Glutamatergic neuron (in vitro differentiated cells): ENCODE measurements around the gene PRAMEF1. TPM values are rescaled to one million over a fixed set of nuclear protein-coding genes. Genes with fewer than 3 reads are reported as not detected.

Experiments used
- DNase-seq: peaks from one replicate; pipeline ENCODE4 v3.0.0; 2022
- H3K27ac Mint-ChIP-seq: one replicate; pipeline ENCODE4 v1.8.0; 2020; ENCODE audit warnings: mild to moderate bottlenecking, mixed read lengths, inconsistent platforms; ENCODE audit not compliant: unreplicated experiment
- H3K27me3 Mint-ChIP-seq: one replicate; pipeline ENCODE4 v1.8.0; 2020; ENCODE audit warnings: mild to moderate bottlenecking, moderate library complexity, mixed read lengths, inconsistent platforms; ENCODE audit not compliant: unreplicated experiment
- H3K36me3 Mint-ChIP-seq: one replicate; pipeline ENCODE4 v1.8.0; 2020; ENCODE audit warnings: mild to moderate bottlenecking, mixed read lengths, inconsistent platforms; ENCODE audit not compliant: unreplicated experiment
- H3K4me1 Mint-ChIP-seq: one replicate; pipeline ENCODE4 v1.8.0; 2020; ENCODE audit warnings: mild to moderate bottlenecking, low read depth, mixed read lengths, inconsistent platforms; ENCODE audit not compliant: unreplicated experiment
- H3K4me3 Mint-ChIP-seq: one replicate; pipeline ENCODE4 v1.8.0; 2020; ENCODE audit warnings: mild to moderate bottlenecking, mixed read lengths, inconsistent platforms; ENCODE audit not compliant: unreplicated experiment
- H3K9me3 Mint-ChIP-seq: one replicate; pipeline ENCODE4 v1.8.0; 2020; ENCODE audit warnings: mild to moderate bottlenecking, moderate library complexity, mixed read lengths, inconsistent platforms; ENCODE audit not compliant: unreplicated experiment
- total RNA-seq: library from RNA; stranded (reverse); fragmentation: NEBNext Ultra II Directional; extraction: Animal tissue kit (Norgen Biotek cat#: 25700); gene quantifications from one replicate; pipeline ENCODE4 v1.2.1, GENCODE V29; 2021; ENCODE audit not compliant: unreplicated experiment
- TF ChIP-seq, protein P1 (sequence below): fragments of 200-600 bp; sonication (generic); IDR thresholded peaks from one replicate; pipeline ENCODE4 v1.5.0; 2021; ENCODE audit not compliant: partially characterized antibody, unreplicated experiment

Gene PRAMEF1
- total RNA-seq, 1 donor from 2014 or later: 0.44 TPM

DNA sequence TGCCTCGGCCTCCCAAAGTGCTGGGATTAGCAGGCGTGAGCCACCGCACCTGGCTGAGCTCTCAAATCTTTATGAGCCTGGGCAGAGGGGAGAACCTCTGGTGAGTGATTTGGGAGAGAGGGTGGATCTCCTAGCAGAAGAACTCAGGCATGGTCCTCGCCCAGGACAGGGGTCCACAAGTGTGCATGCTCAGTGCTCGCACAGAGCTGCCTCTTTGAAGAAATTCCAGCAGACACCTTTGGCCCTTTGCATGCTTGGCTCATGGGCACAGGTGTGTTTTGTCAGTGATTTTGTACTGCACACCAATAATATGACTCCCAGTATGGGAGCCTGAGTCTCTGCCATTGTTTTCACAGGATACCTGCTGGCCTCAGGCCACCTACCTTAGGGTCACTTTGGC lies 29.4 kb upstream of the PRAMEF1 start:
- Mint-ChIP-seq H3K9me3 (no peaks in the 10 kb centered on the region), H3K4me3 (no peak overlapping the region), H3K36me3 (no peaks in the 10 kb centered on the region), H3K27ac (no peak overlapping the region), H3K27me3 (peaks cover 9% of the 10 kb centered on the region), H3K4me1 (no peaks in the 10 kb centered on the region)
- TF ChIP-seq, protein P1, sequence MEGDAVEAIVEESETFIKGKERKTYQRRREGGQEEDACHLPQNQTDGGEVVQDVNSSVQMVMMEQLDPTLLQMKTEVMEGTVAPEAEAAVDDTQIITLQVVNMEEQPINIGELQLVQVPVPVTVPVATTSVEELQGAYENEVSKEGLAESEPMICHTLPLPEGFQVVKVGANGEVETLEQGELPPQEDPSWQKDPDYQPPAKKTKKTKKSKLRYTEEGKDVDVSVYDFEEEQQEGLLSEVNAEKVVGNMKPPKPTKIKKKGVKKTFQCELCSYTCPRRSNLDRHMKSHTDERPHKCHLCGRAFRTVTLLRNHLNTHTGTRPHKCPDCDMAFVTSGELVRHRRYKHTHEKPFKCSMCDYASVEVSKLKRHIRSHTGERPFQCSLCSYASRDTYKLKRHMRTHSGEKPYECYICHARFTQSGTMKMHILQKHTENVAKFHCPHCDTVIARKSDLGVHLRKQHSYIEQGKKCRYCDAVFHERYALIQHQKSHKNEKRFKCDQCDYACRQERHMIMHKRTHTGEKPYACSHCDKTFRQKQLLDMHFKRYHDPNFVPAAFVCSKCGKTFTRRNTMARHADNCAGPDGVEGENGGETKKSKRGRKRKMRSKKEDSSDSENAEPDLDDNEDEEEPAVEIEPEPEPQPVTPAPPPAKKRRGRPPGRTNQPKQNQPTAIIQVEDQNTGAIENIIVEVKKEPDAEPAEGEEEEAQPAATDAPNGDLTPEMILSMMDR: no peak
- DNase-seq: no peak

DNA sequence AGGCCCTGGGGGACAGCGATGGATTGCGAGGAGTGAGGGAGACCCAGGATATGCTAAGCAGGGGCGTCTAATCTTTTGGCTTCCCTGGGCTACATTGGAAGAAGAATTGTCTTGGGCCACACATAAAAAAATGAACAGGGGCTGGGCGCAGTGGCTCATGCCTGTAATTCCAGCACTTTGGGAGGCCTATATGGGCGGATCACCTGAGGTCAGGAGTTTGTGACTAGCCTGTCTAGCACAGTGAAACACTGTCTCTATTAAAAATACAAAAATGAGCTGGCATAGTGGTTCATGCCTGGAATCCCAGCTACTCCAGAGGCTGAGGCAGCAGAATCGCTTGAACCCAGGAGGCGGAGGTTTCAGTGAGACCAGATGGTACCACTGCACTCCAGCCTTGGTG lies 28.4 kb upstream of the PRAMEF1 start:
- Mint-ChIP-seq H3K9me3 (no peaks in the 10 kb centered on the region), H3K4me1 (no peaks in the 10 kb centered on the region), H3K36me3 (no peaks in the 10 kb centered on the region), H3K4me3 (no peak overlapping the region), H3K27ac (no peak overlapping the region), H3K27me3 (peaks cover 9% of the 10 kb centered on the region)
- DNase-seq: no peak
- TF ChIP-seq, protein P1: no peak

DNA sequence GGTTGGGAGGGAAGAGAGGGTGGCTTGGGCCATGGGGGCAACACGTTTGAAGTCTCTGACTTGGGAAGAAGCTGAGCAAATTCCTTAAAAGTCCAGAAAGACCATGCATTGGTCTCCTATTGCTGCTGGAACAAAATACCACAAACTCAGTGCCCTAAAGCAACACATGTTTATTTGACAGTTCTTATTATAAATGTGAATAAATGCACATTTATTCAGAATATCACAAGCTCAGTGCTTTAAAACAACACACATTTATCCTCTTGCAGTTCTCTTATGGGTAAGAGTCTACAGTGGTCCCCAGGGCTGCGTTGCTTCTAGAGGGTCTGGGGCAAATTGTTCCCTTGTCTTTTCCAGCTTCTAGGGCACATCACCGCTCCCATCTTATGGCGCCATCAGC lies 27.7 kb upstream of the PRAMEF1 start:
- H3K4me1 Mint-ChIP-seq: no peaks in the 10 kb centered on the region

DNA sequence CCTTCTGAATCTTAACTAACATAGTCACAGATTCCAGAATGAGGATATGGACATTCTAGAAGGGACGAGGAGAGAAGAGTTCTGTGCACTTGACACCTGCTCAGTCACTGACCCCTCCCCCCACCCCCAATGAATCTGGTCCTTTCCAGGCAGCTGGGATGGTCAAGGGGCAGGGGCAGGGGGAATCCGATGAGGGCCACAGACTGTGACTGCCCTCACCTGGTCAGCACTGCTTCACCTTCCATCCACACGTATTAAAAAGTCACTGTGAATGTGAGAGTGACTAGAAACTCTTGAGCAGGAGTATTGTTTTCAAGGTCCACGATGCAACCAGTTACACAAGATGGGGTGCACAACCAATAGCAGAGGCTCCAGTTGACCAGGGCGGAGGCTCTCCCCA lies 27.2 kb upstream of the PRAMEF1 start:
- H3K27me3 Mint-ChIP-seq: peaks cover 5% of the 10 kb centered on the region
- TF ChIP-seq, protein P1: no peak
- no peak for DNase-seq

More for the DNA sequence above, 27.7 kb upstream of the PRAMEF1 start:
- no peak for DNase-seq
- TF ChIP-seq, protein P1: no peak
- Mint-ChIP-seq H3K27me3 (peaks cover 7% of the 10 kb centered on the region), H3K36me3 (no peaks in the 10 kb centered on the region), H3K27ac (no peak overlapping the region), H3K9me3 (no peaks in the 10 kb centered on the region), H3K4me3 (no peak overlapping the region)

DNA sequence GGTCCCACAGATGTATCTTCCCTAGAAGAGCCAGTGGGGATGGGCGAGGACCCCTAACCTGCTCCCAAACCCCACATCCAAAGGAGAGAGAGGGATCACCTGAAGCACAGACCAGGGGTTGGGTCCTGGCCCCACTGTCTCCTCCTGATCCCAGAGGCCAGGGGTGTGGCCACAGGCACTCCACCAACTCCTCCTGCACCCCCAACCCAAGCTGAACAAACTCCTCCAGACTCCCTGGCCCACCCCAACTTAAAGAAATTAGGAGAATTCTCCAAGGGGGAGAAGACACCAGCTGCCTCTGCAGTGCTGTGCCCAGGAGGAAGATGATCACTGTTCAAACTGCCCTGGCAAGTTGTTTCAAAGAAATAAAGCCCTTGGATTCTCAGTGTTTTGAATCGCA lies 22.2 kb upstream of the PRAMEF1 start:
- Mint-ChIP-seq H3K27me3 (no peaks in the 10 kb centered on the region), H3K36me3 (no peaks in the 10 kb centered on the region), H3K27ac (no peak overlapping the region), H3K9me3 (peaks cover 2% of the 10 kb centered on the region), H3K4me3 (no peak overlapping the region), H3K4me1 (no peaks in the 10 kb centered on the region)
- DNase-seq: no peak
- TF ChIP-seq, protein P1: no peak

More for the DNA sequence above, 27.2 kb upstream of the PRAMEF1 start:
- Mint-ChIP-seq H3K27ac (no peak overlapping the region), H3K9me3 (no peaks in the 10 kb centered on the region), H3K4me3 (no peak overlapping the region), H3K36me3 (no peaks in the 10 kb centered on the region), H3K4me1 (no peaks in the 10 kb centered on the region)
